B cell (primary cell): Measurements from ENCODE around the gene HSD17B12.

Experiments
- CTCF ChIP-seq: fragments of 200-600 bp; IDR thresholded peaks from one replicate; pipeline ENCODE4 v1.8.0; 2022; ENCODE audit warnings: antibody characterized with exemption, mild to moderate bottlenecking
- EZH2 ChIP-seq: IDR thresholded peaks from 2 replicates; pipeline ENCODE4 v1.6.1; 2012; ENCODE audit warnings: borderline replicate concordance, low read depth, mild to moderate bottlenecking, moderate library complexity, low read length; ENCODE audit not compliant: insufficient read depth, poor library complexity, severe bottlenecking

- TF ChIP-seq CTCF (no peak), EZH2 (no peak)
Observed at GRCh38 chr11:43895601-43896000, 215.1 kb downstream of the HSD17B12 start.
